Renal cortical epithelial cell (primary cell): ENCODE data around the gene PIEZO1. TPM values are rescaled to one million over a fixed set of nuclear protein-coding genes. Genes with fewer than 3 reads are reported as not detected.

Experiments used
- DNase-seq: peaks from one replicate; pipeline ENCODE4 v3.0.0-alpha.2; 2011; ENCODE audit warnings: low read depth
- total RNA-seq: library from RNA; depleted of rRNA; stranded (reverse); fragments of >200 nt; gene quantifications from 2 replicates; pipeline ENCODE4 v1.2.3, GENCODE V29; 2014

The PIEZO1 gene
- total RNA-seq, 1 donor from 2014 or later = 282 TPM

GRCh38 chr16:88705801-88706228, 79.2 kb downstream of the PIEZO1 start:
- no peak for DNase-seq

- no peak for DNase-seq
These were observed 79.8 kb downstream of the PIEZO1 start for GRCh38 chr16:88705076-88705684.

- DNase-seq = no peak
These were observed 81.3 kb downstream of the PIEZO1 start for GRCh38 chr16:88703486-88704309.

GRCh38 chr16:88702371-88703210, 82.4 kb downstream of the PIEZO1 start:
- no peak for DNase-seq

GRCh38 chr16:88701581-88702370, 83.2 kb downstream of the PIEZO1 start:
- no peak for DNase-seq

DNA sequence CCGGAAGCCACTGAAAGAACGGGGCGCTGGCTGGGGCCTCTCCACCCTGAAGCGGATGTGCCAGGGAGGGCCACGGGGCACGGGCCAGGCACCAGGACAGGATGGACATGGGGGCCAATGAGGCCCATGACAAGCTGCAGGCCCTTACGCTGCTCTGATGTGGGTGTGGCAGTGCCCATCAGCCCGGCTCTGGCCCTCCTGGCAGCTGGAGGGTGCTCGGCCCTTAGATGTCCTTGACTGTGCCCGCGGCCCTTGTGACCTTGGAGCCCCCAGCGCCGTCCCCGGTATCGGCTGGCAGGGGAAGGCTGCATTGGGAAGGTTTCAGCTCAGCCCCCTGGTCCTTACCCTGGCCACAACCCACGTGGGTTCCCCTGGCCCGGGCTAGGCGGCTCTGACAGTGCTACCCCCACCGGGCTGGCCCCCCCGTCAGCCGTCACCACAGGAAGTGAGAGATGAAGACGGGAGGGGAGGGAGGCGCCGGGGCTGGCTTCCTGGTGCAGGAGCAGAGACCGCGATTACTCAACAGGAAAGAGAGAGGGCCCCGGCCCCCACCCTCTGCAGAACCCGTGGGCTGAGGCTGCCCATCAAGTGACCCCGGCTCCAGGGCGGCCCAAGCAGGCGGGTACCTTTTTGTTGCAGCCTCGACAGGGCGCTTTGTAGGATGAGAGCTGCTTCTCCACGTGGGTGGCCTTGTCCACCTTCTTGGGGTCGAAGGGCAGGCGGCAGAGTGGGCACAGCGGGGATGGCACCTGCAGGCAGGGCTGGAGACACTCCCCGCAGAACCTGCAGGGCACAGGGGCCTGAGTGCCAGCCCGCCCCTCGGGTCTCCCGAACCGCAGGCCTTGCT, 84.2 kb downstream of the PIEZO1 start:
- peak; percentile 42 for DNase-seq

- DNase-seq = no peak
These were observed 84.7 kb downstream of the PIEZO1 start for GRCh38 chr16:88700322-88700635.

- DNase-seq = no peak
These were observed 85.8 kb downstream of the PIEZO1 start for GRCh38 chr16:88699180-88699579.

DNA sequence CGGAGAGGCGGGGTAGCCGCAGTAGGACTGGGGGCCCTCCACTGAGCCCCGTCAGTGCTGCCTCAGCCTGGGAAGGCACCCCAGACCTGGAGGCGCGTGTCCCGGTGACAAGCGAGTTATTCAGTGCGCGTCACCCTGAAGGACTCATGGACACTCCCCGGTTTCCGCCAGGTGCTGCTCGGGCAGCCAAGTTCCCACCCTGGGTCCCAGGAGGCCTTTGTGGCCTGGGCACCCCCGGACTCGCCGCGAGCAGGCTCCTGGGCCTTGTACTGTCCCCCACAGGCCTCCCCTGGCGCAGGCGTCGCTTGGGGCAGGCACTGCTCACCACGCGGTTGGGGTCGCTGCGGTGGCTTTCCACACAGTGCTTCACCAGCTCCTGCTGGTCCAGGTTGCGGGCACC, 86.4 kb downstream of the PIEZO1 start:
- DNase-seq = no peak

GRCh38 chr16:88697831-88698615, 87.0 kb downstream of the PIEZO1 start:
- no peak for DNase-seq

DNA sequence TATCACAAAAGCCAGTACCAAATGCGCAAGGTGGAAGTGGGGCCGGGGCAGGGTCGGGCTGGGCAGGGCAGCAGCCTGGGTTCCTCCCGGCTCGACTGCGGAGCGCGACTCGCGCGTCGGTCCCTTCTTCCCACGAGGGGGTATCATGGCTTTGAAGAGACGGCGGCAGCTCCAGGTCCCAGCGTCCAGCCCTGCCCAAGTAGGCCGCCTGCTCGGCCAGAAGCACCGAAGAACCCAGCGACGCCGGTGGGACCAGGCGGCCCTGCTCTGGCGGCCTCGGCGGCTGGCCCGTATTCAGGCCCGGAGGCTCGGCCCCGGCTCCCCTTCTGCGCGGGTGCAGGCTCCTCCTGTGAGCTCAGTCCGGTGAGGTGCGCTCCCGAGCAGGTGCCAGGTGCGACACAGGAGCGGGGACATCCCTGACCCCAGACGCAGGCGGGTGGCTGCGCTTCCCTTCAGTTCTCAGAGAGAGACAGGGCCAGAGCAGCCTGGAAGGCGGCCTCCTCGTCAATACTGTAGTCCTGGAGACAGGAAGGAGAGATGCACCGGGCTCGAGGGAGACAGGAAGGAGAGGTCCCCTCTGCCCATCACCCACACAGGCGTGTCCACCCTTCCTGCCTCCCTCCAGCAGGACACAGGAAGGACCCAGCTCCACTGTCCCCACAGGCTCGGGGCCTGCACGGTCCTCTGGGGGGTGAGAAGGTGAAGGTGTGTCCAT, 87.7 kb downstream of the PIEZO1 start:
- DNase-seq = no peak

GRCh38 chr16:88696441-88696840, 88.6 kb downstream of the PIEZO1 start:
- no peak for DNase-seq

- no peak for DNase-seq
These were observed 89.3 kb downstream of the PIEZO1 start for GRCh38 chr16:88695753-88696152.

DNA sequence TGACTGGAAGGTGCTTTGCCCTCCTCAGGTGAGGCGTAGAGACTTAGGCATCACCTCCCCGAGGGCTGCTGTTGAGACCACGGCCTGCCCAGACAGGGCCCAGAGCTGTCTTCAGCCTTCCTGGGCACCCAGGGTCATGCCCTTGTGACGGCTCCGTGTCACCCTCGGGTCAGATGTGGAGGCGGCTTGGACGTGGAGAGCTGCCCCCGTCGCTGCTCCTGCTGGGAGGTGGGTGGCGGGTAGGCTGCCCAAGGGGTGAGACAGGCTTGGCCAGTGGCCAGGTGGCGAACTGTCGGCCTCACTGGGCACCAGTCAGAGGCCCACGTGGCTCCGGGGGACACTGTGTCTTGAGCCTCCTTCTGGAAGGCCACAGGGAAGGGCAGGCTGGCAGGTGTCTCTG, 89.8 kb downstream of the PIEZO1 start:
- DNase-seq = no peak

GRCh38 chr16:88694221-88695087, 90.6 kb downstream of the PIEZO1 start:
- no peak for DNase-seq

- no peak for DNase-seq
These were observed 91.4 kb downstream of the PIEZO1 start for GRCh38 chr16:88693420-88694177.

DNA sequence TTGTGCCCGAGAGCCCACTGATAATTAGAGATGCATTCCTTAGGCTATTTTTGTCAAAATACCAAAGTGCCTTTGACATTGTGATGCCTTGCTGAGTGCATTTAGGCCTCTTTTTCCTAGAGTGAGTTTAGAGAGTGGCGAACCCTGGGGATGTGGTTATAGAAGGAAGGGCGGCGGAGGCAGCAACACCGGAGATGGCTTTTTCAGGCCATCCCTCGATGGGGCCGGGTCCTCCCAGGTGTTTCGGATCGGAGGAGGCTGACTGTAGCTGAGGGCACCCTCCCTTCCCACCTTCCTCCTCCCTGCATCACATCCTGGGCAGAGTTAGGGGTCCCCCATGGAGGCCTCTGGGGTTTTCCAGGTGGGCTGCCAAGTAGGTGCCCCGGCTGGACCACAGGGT, 92.2 kb downstream of the PIEZO1 start:
- no peak for DNase-seq
